NCI-H1694 (cell line): Measurements from ENCODE around the gene CD3E.

Experiments used
- DNase-seq: peaks from one replicate; lab custom pipeline; 2025; lab: John Stamatoyannopoulos, UW

Gene CD3E

DNA sequence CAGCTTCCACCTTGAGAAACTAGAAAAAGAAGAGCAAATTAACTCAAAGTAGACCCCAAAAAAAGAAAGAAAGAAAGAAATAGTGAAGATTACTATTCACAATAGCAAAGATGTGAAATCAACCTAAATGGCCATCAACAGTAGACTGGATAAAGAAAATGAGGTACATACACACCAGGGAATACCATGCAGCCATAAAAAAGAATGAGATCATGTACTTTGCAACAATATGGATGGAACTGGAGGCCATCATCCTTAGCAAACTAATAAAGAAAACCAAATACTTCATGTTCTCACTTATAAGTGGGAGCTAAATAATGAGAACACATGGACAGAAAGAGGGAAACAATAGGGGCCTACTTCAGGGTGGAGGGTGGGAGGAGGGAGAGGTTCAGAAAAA lies 24.2 kb downstream of the CD3E start:
- DNase-seq = no peak

DNA sequence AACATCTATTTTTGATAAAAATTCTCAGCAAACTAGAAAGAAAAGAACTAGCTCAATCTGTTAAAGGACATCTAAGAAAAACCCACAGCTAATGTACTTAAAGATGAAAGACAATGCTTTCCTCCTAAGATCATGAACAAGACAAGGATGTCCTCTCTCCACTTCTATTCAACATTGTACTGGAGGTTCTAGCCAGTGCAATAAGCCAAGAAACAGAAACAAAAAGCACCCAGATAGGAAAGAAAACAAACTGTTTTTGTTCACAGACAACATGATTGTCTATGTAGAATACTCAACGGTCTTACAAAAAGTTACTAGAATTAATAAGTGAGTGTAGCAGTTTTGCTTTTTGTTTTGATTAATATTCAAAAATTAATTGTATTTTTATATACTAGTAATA lies 30.2 kb downstream of the CD3E start:
- DNase-seq = no peak

DNA sequence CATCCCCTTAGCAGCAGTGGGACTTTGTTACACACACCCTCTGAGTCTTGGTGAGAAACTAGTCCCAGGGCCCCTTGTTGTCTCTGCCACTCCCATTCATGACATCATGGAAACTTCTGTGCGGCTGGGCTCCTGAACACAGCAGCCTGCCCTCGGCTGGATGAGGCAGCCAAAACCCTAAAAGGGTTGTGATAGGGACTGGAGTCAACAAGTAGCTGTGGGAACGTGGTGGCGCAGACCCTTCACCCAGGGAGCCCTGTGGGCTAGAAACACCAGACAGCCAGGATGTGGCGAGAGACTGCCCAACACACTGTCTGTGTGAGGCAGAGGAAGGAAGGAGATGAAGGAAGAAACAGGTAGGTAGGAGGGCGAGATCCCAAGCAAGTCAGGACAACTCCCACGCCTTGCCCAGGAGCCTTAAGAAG lies 34.1 kb downstream of the CD3E start:
- DNase-seq = no peak

DNA sequence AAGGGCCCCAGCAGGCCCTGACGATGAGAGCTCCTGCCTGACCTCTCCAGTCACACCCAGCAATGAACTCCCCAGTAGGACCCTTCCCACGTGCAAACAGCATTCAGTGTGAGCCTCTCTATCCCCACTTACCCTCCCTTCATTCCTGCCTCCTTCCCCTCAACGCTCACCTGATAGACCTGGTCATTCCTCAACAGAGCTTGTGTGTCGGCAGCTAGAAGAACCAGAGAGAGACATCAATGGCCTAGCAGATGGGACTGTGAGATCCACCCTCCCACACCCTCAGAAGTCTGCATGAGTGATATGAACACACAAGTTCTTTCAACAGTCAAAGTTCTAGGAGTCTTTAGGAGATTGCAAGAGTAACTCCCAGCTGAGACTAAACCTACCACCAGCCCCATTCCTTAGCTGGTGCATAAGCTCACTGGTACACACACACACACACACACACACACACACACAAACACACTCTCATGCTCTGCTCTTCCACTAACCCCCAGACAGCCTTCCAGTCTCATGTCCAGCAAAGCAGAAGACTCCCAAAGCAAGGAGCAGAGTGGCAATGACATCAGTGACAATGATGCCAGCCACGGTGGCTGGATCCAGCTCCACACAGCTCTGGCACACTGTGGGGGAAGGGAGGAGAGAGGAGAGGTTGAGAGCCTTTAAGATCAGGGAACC lies 34.9 kb downstream of the CD3E start:
- no peak for DNase-seq

DNA sequence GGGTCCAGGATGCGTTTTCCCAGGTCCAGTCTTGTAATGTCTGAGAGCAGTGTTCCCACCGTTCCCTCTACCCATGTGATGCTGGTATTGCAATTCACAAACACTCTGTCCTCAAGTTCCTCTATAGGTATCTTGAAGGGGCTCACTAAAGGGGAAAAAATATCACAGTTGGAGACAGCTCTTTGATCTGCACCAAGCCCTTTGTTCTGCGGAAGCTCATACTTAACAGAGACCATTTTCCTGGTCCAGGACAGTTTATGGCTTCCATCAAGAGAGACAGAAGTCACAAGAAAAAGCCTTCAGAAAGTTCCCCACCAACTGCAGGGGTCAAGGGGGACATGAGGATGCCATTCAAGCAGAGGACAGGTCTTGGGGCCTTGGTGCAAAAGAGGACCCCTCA lies 35.9 kb downstream of the CD3E start:
- no peak for DNase-seq

DNA sequence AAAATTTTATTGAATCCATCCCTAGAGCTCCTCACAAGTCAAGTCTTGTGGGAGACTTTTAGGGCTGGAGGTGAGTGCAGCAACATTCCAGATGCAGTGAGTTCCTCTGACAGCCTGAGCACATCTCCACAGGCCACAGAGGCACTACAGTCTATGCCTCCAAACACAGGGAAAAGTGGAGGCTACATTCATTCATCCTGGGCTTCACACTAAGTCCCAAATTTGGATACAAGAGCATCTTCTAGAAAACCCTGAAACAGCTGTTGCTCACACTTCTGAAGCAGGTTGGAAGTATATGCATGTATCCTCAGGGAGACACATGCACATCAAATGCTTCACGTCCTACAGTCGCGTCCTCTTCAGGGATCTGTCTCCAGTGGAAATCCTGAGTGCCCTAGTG lies 36.7 kb downstream of the CD3E start:
- no peak for DNase-seq

DNA sequence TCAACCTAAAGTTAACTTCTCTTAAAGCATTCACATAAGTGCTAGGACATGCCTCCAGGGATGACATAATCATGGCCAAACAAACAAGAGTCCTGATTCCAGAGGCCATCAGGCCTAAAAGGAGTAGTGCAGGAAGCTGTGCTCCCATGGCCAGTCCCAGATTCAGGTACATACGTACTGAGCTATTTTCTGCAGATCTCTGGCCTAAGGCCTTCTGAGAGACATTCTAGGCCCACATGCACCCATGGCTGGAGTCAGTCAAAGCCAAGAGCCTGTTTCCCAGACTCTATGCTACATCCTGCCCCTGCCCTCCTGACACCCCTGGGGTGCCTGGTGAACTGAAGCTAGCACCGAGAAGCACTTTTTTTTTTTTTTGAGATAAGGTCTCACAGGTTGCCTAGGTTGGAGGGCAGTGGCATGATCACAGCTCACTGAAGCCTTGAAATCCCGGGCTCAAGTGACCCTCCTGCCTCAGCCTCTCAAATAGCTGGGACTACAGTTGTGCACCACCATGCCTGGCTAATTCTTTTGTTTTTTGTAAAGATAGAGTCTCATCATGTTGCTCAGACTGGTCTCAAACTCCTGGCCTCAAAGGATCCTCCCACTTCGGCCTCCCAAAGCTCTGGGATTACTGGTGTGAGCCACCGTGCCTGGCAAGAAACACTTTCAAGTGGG lies 37.4 kb downstream of the CD3E start:
- DNase-seq = no peak

DNA sequence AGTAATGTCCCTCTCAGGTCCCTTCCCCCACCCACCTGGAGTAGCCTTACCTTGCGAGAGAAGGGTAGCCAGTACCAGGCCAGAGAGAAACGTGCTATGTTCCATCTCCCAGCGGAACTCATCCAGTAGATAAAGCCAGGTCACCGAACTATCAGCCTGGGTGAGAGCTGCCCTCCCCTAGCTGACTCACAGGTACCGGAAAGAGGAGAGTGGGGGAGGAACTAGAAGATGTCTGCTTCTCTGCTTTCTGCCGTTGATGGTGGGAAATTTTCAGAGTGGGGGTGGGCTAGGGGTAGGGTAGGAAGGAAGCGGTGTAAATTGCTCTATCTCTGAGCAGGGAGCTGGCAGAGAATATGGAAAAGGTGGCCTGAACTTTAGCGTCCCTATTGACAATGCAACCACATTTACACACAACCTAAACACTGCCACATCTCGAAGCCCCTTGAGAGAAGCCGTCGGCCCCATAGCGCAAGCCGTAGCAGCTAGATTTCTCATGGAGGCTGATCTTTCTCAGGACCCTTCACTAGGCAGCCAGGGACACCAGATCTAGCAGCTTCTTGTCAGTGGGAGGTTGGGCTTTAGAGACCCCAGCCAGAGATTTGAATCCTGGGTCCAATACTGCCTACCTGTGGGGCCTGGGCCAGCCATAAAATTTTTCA lies 38.1 kb downstream of the CD3E start, which contains the start of gene CD3D:
TSS of gene CD3D (minus strand) at position 203 of the 659 bp plus-strand sequence. CDS start at position 105, 98 bp downstream.
- DNase-seq = no peak

DNA sequence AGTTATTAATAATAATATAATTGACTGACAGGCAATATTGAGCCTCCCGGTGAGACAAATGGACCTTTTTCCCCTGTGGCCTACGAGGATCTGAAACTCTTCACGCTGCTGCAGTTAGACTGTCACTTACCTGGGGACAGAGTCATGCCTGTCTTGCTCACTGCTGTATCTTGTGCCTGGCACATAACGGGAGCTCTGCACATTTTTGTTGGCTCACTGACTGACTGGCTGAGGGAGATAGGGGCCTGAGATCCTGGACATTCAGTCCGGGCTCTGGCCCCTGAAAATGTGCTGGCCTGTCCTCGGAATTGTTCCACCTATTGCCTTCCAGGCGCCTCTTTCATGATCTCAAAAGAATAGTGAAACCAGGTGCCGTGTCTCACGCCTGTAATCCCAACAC lies 38.7 kb downstream of the CD3E start:
- DNase-seq = no peak

DNA sequence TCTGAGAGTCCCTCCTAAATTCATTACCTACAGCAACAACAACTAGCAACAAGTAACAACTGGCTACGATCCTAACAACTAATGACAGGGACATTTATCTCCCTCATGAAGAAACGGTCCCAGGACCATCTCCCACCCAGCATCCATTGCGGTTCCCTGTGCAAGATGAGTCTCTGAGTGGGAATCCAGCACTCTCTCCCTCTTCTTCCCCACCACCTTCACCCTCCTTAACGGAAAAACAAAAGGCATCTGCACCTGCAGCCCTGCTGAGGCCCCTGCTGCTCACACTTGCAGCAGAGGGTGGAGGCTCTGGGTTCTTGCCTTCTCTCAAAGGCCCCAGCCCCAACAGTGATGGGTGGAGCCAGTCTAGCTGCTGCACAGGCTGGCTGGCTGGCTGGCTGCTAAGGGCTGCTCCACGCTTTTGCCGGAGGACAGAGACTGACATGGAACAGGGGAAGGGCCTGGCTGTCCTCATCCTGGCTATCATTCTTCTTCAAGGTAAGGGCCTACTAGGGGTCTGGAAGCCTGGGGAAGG lies 39.5 kb downstream of the CD3E start, which contains the start of gene CD3G:
TSS of gene CD3G (plus strand) at position 364 of the 535 bp plus-strand sequence. CDS start at position 444, 80 bp downstream.
- no peak for DNase-seq

DNA sequence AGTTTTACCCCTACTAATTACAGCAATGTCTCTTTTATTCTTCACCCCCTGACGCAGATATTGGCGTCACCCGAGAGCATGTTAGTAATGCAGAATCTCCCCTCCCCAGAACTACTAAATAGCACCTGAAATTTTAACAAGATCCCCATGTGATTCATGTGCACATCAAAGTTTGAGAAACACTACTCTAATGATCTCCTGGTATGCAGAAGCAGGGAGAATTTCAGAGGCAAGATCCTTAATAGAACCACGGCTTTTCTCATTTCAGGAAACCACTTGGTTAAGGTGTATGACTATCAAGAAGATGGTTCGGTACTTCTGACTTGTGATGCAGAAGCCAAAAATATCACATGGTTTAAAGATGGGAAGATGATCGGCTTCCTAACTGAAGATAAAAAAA lies 44.9 kb downstream of the CD3E start:
- no peak for DNase-seq

DNA sequence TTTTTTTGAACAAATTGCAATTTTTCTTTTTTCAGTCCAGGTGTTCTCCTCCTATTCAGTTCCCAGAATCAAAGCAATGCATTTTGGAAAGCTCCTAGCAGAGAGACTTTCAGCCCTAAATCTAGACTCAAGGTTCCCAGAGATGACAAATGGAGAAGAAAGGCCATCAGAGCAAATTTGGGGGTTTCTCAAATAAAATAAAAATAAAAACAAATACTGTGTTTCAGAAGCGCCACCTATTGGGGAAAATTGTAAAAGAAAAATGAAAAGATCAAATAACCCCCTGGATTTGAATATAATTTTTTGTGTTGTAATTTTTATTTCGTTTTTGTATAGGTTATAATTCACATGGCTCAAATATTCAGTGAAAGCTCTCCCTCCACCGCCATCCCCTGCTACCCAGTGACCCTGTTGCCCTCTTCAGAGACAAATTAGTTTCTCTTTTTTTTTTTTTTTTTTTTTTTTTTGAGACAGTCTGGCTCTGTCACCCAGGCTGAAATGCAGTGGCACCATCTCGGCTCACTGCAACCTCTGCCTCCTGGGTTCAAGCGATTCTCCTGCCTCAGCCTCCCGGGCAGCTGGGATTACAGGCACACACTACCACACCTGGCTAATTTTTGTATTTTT lies 48.7 kb downstream of the CD3E start:
- DNase-seq = no peak

DNA sequence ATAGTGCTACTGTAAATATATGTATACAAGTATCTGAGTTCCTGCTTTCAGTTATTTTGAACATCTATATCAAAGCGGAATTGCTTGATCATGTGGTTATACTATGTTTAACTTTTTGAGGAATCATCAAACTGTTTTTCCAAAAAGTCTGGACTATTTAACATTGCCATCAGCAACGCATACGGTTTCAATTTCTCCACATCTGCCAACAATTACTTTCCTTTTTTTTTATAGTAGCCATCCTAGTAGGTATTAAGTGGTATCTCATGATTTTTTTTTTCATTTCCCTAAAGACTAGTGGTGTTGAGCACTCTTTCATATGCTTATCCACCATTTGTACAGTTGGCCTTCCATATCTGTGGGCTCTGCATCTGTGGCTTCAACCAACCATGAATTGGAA lies 53.5 kb downstream of the CD3E start:
- no peak for DNase-seq

DNA sequence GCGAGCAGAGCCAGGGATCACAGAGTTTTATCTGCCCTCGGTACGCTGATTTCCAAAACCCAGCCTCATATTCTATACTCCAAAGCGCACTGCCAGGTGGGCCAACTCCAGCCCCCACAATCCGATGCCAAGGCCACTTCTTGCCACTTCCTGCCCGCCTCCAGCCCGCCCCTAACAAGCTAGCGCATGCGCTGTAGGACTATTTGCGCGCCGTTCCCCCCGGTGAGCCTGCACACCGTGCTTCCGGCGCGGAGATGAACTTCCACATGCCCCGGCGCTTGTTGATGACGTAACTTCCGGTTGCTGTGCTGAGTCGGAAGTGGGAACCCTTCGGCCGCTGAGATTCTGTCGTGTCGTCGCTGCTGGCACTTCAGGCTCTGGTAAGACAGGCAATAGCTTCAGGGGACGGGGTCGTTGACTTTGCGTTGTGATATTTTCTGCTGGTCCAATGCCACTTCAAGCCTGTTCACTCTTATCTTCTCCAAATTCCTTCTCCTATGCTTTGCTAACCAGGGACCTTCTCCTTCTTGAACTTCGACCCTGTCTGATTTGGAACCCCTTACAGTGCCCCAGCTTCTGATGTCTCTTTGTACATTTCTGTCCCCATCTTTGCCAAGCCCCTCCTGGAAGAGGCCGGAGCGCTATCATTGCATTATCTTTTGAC lies 54.9 kb downstream of the CD3E start, which contains the start of gene UBE4A:
TSS of gene UBE4A (plus strand) at position 306 of the 664 bp plus-strand sequence. CDS start 5,481 bp downstream, outside the sequence.
- peak; percentile 80 for DNase-seq

DNA sequence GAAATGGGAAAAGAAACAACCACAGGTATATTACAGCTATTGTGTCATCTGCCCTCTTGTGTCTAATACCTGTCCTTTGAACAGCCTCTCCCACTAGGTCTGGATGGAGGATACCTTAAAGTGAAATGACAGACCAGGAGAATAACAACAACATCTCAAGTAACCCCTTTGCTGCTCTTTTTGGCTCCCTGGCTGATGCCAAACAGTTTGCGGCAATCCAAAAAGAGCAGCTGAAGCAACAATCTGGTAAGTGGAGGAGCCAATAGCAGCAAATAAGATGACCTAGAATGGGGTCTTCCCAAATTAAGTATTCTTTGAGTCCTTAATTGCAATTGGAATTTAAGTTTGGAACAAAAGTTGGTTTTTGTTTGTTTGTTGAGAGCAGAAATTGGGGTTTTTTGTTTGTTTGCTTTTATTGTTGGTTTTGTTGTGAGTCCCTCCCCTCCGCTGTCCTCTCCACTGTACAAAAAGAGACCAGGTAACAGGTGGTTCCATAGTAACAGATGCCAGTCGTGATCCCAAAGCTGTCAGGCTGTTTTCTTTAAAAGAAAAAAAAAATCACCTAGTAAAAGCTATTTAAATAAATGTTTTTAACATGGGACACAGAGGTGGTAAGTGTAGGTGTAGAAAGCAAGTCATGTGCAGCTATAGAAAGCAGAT lies 60.6 kb downstream of the CD3E start:
- DNase-seq = no peak
